Ishikawa (cell line): Measurements from ENCODE around the gene PTPDC1.
A peak's percentile ranks its signal among the peaks of the same experiment; 100 is the strongest.

ENCODE experiments used
- CEBPB ChIP-seq: IDR thresholded peaks from 2 replicates; pipeline ENCODE4 v1.6.1; 2012
- CREB1 ChIP-seq: IDR thresholded peaks from 2 replicates; pipeline ENCODE4 v1.6.1; 2012; ENCODE audit warnings: low read depth
- EGR1 ChIP-seq: IDR thresholded peaks from 2 replicates; pipeline ENCODE4 v1.6.1; 2012
- EP300 ChIP-seq: IDR thresholded peaks from 2 replicates; pipeline ENCODE4 v1.6.1; 2012; ENCODE audit warnings: borderline replicate concordance
- FOXM1 ChIP-seq: IDR thresholded peaks from 2 replicates; pipeline ENCODE4 v1.6.1; 2012; ENCODE audit warnings: low read depth, borderline replicate concordance
- MAX ChIP-seq: IDR thresholded peaks from 2 replicates; pipeline ENCODE4 v1.6.1; 2012
- NFIC ChIP-seq: IDR thresholded peaks from 2 replicates; pipeline ENCODE4 v1.6.1; 2012
- RAD21 ChIP-seq: IDR thresholded peaks from 2 replicates; pipeline ENCODE4 v1.6.1; 2012; ENCODE audit warnings: low read depth
- REST ChIP-seq: IDR thresholded peaks from 2 replicates; pipeline ENCODE4 v1.6.1; 2012; ENCODE audit warnings: low read depth, mild to moderate bottlenecking
- TAF1 ChIP-seq: IDR thresholded peaks from 2 replicates; pipeline ENCODE4 v1.6.1; 2012; ENCODE audit warnings: low read depth, mild to moderate bottlenecking
- TCF12 ChIP-seq: IDR thresholded peaks from 2 replicates; pipeline ENCODE4 v1.6.1; 2012; ENCODE audit warnings: low read depth
- TEAD4 ChIP-seq: IDR thresholded peaks from 2 replicates; pipeline ENCODE4 v1.6.1; 2012
- USF1 ChIP-seq: IDR thresholded peaks from 2 replicates; pipeline ENCODE4 v1.6.1; 2012
- YY1 ChIP-seq: IDR thresholded peaks from 2 replicates; pipeline ENCODE4 v1.6.1; 2012; ENCODE audit warnings: low read depth
- ZBTB7A ChIP-seq: IDR thresholded peaks from 2 replicates; pipeline ENCODE4 v1.6.1; 2012; ENCODE audit warnings: low read depth

Gene PTPDC1

GRCh38 chr9:94083384-94083783 lies 880 bp upstream of the PTPDC1 start:
- TF ChIP-seq TCF12: no peak
- TF ChIP-seq CEBPB: no peak
- TF ChIP-seq YY1: no peak
- TF ChIP-seq FOXM1: no peak
- TF ChIP-seq TEAD4: no peak
- TF ChIP-seq ZBTB7A: no peak

- TF ChIP-seq REST (no peak), ZBTB7A (no peak), EP300 (no peak), RAD21 (no peak), NFIC (no peak), CEBPB (no peak), TEAD4 (no peak), YY1 (no peak)
These were observed 887 bp downstream of the PTPDC1 start for GRCh38 chr9:94085062-94085639.

GRCh38 chr9:94086486-94087345 lies 2.5 kb downstream of the PTPDC1 start:
- TF ChIP-seq CEBPB (no peak), NFIC (peak; percentile 75), TAF1 (no peak)

GRCh38 chr9:94096819-94097577 lies 12.7 kb downstream of the PTPDC1 start:
- TF ChIP-seq FOXM1: no peak
- no peak for TF ChIP-seq EGR1
- no peak for TF ChIP-seq ZBTB7A
- no peak for TF ChIP-seq CREB1
- TF ChIP-seq USF1: no peak

- no peak for TF ChIP-seq NFIC
- no peak for TF ChIP-seq RAD21
- no peak for TF ChIP-seq CEBPB
- TF ChIP-seq USF1: no peak
- no peak for TF ChIP-seq TEAD4
- no peak for TF ChIP-seq ZBTB7A
- TF ChIP-seq MAX: no peak
- TF ChIP-seq CREB1: no peak
- no peak for TF ChIP-seq FOXM1
- TF ChIP-seq TCF12: no peak
These were observed 13.6 kb downstream of the PTPDC1 start for GRCh38 chr9:94097788-94098414.

GRCh38 chr9:94100152-94100879 lies 16.1 kb downstream of the PTPDC1 start:
- TF ChIP-seq TCF12: no peak
- no peak for TF ChIP-seq FOXM1
- TF ChIP-seq TAF1: no peak
- TF ChIP-seq USF1: no peak
- TF ChIP-seq EP300: no peak
- no peak for TF ChIP-seq REST
- no peak for TF ChIP-seq MAX
